Bronchial epithelial cell (primary cell): ENCODE data around the gene PKN1. TPM values are rescaled to one million over a fixed set of nuclear protein-coding genes. Genes with fewer than 3 reads are reported as not detected.
"Not testable (repeated sequence)": the region's sequence is repeated elsewhere in the genome, so short reads cannot be mapped to it uniquely, and the experiment has no call there.

Experiments
- DNase-seq: peaks from one replicate; pipeline ENCODE4 v3.0.0-alpha.2; 2010; ENCODE audit warnings: low read depth
- FAIRE-seq: peaks from 2 replicates; lab custom pipeline; 2011; peaks lifted over from hg19 to GRCh38; lab: Jason Lieb, UNC
- H3K27me3 ChIP-seq: 2 replicates; pipeline ENCODE4 v1.5.1; 2011; ENCODE audit warnings: low read length; ENCODE audit not compliant: control insufficient read depth, insufficient read depth
- H3K36me3 ChIP-seq: 2 replicates; pipeline ENCODE4 v1.5.1; 2011; ENCODE audit warnings: low read length; ENCODE audit not compliant: control insufficient read depth, insufficient read depth
- H3K4me3 ChIP-seq: 2 replicates; pipeline ENCODE4 v1.5.1; 2011; ENCODE audit warnings: mild to moderate bottlenecking, low read depth, low read length, control low read depth
- total RNA-seq: library from RNA; depleted of rRNA; stranded (reverse); fragments of >200 nt; gene quantifications from 2 replicates; pipeline ENCODE4 v1.2.1, GENCODE V29; 2014
- TF ChIP-seq, protein P1 (sequence below): IDR thresholded peaks from 2 replicates; pipeline ENCODE4 v1.5.1; 2011; ENCODE audit warnings: mild to moderate bottlenecking, moderate library complexity, low read length, control low read depth, inconsistent platforms; ENCODE audit not compliant: insufficient read depth, severe bottlenecking

Gene PKN1
- total RNA-seq, 1 donor from 2014 or later = 32.9 TPM

GRCh38 chr19:14497228-14497921, 64.3 kb downstream of the PKN1 start:
- TF ChIP-seq, protein P1, sequence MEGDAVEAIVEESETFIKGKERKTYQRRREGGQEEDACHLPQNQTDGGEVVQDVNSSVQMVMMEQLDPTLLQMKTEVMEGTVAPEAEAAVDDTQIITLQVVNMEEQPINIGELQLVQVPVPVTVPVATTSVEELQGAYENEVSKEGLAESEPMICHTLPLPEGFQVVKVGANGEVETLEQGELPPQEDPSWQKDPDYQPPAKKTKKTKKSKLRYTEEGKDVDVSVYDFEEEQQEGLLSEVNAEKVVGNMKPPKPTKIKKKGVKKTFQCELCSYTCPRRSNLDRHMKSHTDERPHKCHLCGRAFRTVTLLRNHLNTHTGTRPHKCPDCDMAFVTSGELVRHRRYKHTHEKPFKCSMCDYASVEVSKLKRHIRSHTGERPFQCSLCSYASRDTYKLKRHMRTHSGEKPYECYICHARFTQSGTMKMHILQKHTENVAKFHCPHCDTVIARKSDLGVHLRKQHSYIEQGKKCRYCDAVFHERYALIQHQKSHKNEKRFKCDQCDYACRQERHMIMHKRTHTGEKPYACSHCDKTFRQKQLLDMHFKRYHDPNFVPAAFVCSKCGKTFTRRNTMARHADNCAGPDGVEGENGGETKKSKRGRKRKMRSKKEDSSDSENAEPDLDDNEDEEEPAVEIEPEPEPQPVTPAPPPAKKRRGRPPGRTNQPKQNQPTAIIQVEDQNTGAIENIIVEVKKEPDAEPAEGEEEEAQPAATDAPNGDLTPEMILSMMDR = no peak
- no peak for FAIRE-seq
- no peak for DNase-seq

DNA sequence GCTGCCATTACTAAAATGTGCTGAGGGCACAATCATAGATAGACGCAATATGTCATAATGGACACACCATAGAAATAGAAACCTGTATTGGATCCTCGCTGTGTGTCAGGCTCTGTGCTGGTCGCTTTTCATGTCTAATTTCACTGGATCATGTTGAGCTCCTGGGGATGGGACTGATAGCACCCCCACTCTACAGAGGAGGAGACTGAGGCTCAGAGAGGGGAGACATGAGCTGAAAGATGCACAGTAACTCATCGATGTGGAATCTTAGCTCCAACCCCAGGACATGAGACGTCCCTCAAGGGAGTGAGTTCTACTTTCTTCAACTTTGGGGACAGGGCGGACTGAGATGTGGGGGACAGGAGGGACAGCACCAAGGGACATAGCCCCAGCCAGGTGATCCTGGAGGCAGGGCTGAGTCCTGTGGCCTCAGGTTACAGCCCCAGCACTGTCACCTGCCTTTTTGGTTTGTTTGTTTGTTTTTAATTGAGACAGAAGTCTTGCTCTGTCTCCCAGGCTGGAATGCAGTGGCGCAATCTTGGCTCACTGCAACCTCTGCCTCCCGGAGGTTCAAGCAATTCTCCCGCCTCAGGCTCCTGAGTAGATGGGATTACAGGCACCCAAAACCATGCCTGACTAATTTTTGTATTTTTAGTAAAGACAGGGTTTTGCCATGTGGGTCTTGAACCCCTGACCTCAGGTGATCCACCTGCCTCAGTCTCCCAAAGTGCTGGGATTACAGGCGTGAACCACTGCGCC, 69.4 kb downstream of the PKN1 start:
- Histone ChIP-seq H3K27me3 (no peaks in the 10 kb centered on the region), H3K4me3 (no peak overlapping the region), H3K36me3 (no peaks in the 10 kb centered on the region)
- TF ChIP-seq, protein P1 = no peak
- FAIRE-seq (no peak), DNase-seq (peak; percentile 39)

More at GRCh38 chr19:14497228-14497921, 64.3 kb downstream of the PKN1 start:
- H3K4me3 ChIP-seq = no peak overlapping the region
- H3K27me3 ChIP-seq = no peaks in the 10 kb centered on the region
- peaks cover 9% of the 10 kb centered on the region for H3K36me3 ChIP-seq

GRCh38 chr19:14503285-14503684, 70.2 kb downstream of the PKN1 start:
- no peaks in the 10 kb centered on the region for H3K27me3 ChIP-seq
- FAIRE-seq (no peak), DNase-seq (no peak)
- TF ChIP-seq, protein P1 = no peak
- no peak overlapping the region for H3K4me3 ChIP-seq
- H3K36me3 ChIP-seq = no peaks in the 10 kb centered on the region

DNA sequence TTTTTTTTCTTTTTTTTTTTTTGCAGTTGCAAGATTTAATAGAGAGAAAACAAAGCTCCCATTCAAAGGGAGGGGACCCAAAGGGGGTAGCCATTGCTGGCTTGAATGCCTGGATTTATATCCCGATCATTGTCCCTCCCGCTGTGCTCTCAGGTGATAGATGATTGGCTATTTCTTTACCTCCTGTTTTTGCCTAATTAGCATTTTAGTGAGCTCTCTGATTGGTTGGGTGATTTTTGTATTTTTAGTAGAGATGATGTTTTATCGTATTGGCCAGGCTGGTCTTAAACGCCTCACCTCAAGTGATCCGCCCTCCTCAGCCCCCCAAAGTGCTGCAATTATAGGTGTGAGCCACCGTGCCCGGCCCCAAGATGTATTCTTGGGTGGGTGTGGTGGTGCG, 71.5 kb downstream of the PKN1 start:
- FAIRE-seq, H3K27me3 ChIP-seq, H3K4me3 ChIP-seq, DNase-seq, H3K36me3 ChIP-seq: not testable (repeated sequence)

DNA sequence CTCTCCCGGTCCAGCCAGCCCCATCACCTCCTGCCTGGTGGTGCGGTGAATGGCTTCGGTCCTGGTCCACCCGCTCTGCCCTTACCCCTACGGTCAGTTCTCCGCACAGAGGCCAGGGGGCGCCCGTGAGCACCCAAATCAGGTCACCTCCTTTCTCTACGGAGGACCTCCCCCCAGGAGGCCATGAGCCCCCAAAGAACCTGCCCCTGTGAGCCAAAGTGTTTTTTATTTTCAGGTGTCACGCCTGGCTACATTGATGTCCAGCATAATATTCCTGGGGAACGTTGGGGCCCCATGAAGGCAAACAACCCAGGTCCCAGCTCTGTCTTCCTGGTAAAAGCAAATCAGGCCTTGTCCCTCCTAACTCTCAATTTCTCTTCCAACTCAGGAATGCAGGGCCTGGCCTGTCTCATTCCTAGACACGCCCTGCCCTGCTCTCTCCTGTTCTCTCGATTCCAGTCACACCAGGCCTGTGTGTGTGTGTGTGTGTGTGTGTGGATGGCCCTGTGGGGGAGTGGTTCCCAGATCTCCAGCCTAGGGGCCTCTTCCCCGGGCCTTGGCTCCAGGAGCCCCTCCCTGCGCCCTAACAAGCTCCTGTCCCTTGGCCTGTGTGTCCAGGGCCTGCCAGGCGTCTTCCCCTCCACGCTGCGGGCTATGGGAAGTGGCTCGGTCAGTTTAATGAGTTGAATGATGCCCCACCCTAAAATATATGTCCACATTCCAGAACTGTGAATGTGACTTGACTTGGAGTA, 72.6 kb downstream of the PKN1 start:
- no peaks in the 10 kb centered on the region for H3K27me3 ChIP-seq
- DNase-seq (peak; percentile 90), FAIRE-seq (peak; percentile 76)
- TF ChIP-seq, protein P1 = peak; percentile 92
- H3K4me3 ChIP-seq = no peak overlapping the region
- no peaks in the 10 kb centered on the region for H3K36me3 ChIP-seq
